Hepatocyte (in vitro differentiated cells): ENCODE results near the gene MYCBPAP. TPM values are rescaled to one million over a fixed set of nuclear protein-coding genes. Genes with fewer than 3 reads are reported as not detected.

Source experiments
- DNase-seq: peaks from one replicate; pipeline ENCODE4 v3.0.0-alpha.2; 2016; ENCODE audit warnings: low spot score
- H2AFZ ChIP-seq: fragments of 200-600 bp; sonication (generic); 2 replicates; pipeline ENCODE4 v1.6.0; 2016; ENCODE audit warnings: antibody characterized with exemption, mild to moderate bottlenecking
- H3K27ac ChIP-seq: fragments of 200-600 bp; sonication (generic); 2 replicates; pipeline ENCODE4 v1.5.1; 2016; ENCODE audit warnings: mild to moderate bottlenecking
- H3K27me3 ChIP-seq: fragments of 200-600 bp; sonication (generic); 2 replicates; pipeline ENCODE4 v1.6.1; 2016
- H3K36me3 ChIP-seq: fragments of 200-600 bp; sonication (generic); replicated peaks from 2 replicates; pipeline ENCODE4 v1.5.1; 2016; ENCODE audit warnings: low read depth; ENCODE audit not compliant: insufficient read depth
- H3K4me1 ChIP-seq: fragments of 200-600 bp; sonication (generic); 2 replicates; pipeline ENCODE4 v1.5.1; 2016; ENCODE audit warnings: mild to moderate bottlenecking, moderate library complexity; ENCODE audit not compliant: insufficient read depth
- H3K4me2 ChIP-seq: fragments of 200-600 bp; sonication (generic); 2 replicates; pipeline ENCODE4 v1.6.0; 2016
- H3K4me3 ChIP-seq: fragments of 200-600 bp; sonication (generic); 2 replicates; pipeline ENCODE4 v1.5.1; 2016; ENCODE audit warnings: mild to moderate bottlenecking
- H3K79me2 ChIP-seq: fragments of 200-600 bp; sonication (generic); 2 replicates; pipeline ENCODE4 v1.6.0; 2017; ENCODE audit warnings: mild to moderate bottlenecking
- H3K9me2 ChIP-seq: fragments of 200-600 bp; sonication (generic); replicated peaks from 2 replicates; pipeline ENCODE4 v1.6.0; 2017; ENCODE audit warnings: mild to moderate bottlenecking; ENCODE audit not compliant: insufficient read depth
- H3K9me3 ChIP-seq: fragments of 200-600 bp; sonication (generic); 2 replicates; pipeline ENCODE4 v1.5.1; 2016; ENCODE audit warnings: low read depth, mild to moderate bottlenecking
- H4K20me1 ChIP-seq: fragments of 200-600 bp; sonication (generic); 2 replicates; pipeline ENCODE4 v1.6.0; 2016; ENCODE audit warnings: mild to moderate bottlenecking; ENCODE audit not compliant: insufficient read depth, poor library complexity, severe bottlenecking
- CTCF ChIP-seq: fragments of 200-600 bp; sonication (generic); IDR thresholded peaks from 2 replicates; pipeline ENCODE4 v1.5.1; 2016; ENCODE audit warnings: antibody characterized with exemption, mild to moderate bottlenecking; ENCODE audit not compliant: poor library complexity
- EZH2 ChIP-seq: fragments of 200-600 bp; sonication (generic); IDR thresholded peaks from 2 replicates; pipeline ENCODE4 v1.6.1; 2016; ENCODE audit warnings: antibody characterized with exemption, mild to moderate bottlenecking, borderline replicate concordance
- EZH2phosphoT487 ChIP-seq: fragments of 200-600 bp; sonication (generic); IDR thresholded peaks from one replicate; pipeline ENCODE4 v1.6.1; 2018; ENCODE audit warnings: antibody characterized with exemption, mild to moderate bottlenecking, low read depth, moderate library complexity; ENCODE audit not compliant: unreplicated experiment, severe bottlenecking
- WGBS: methylation state at CpG from one replicate; pipeline ENCODE4 v1.1.6; 2016; ENCODE audit warnings: low lambda C conversion rate; ENCODE audit errors: missing lambda C conversion rate; 5-methylcytosine and 5-hydroxymethylcytosine counted together
- polyA plus RNA-seq: library from polyadenylated mRNA; unstranded; fragments of >200 nt; fragmentation: Nextera tagmentation; extraction: Ambion mirVana; gene quantifications from 2 replicates; pipeline ENCODE4 v1.2.1, GENCODE V29; 2016
- total RNA-seq: library from RNA; depleted of rRNA; stranded (reverse); fragments of >200 nt; gene quantifications from 2 replicates; pipeline ENCODE4 v1.2.3, GENCODE V29; 2014

MYCBPAP gene
- total and polyA plus RNA-seq, 2 experiments from 2014 or later: 0.43 to 0.70 TPM

- no peak for DNase-seq
- H3K36me3 ChIP-seq: no peaks in the 10 kb centered on the region
- H3K4me3 ChIP-seq: no peak overlapping the region
- H3K4me1 ChIP-seq: peaks cover 8% of the 10 kb centered on the region
- no peaks in the 10 kb centered on the region for H3K9me2 ChIP-seq
- no peaks in the 10 kb centered on the region for H3K27me3 ChIP-seq
- WGBS: 97% methylated on average over 8 of the region's 8 CpGs
- no peak overlapping the region for H3K4me2 ChIP-seq
- H3K79me2 ChIP-seq: peaks cover 7% of the 10 kb centered on the region
- TF ChIP-seq EZH2: no peak
- H3K27ac ChIP-seq: no peak overlapping the region
- no peaks in the 10 kb centered on the region for H4K20me1 ChIP-seq
- no peaks in the 10 kb centered on the region for H3K9me3 ChIP-seq
- no peak overlapping the region for H2AFZ ChIP-seq
Measured at GRCh38 chr17:50551433-50551815, 43.2 kb downstream of the MYCBPAP start.

- Histone ChIP-seq H2AFZ (no peak overlapping the region), H3K4me1 (peaks cover 8% of the 10 kb centered on the region), H3K9me3 (no peaks in the 10 kb centered on the region), H3K79me2 (peaks cover 7% of the 10 kb centered on the region), H3K36me3 (no peaks in the 10 kb centered on the region), H3K9me2 (no peaks in the 10 kb centered on the region), H3K4me2 (no peak overlapping the region), H3K4me3 (no peak overlapping the region), H4K20me1 (no peaks in the 10 kb centered on the region), H3K27ac (no peak overlapping the region), H3K27me3 (no peaks in the 10 kb centered on the region)
- no peak for DNase-seq
- TF ChIP-seq CTCF: no peak
- no peak for TF ChIP-seq EZH2
- no peak for TF ChIP-seq EZH2phosphoT487
- WGBS: 95% methylated on average over 11 of the region's 12 CpGs
Measured at GRCh38 chr17:50551884-50552283, 43.6 kb downstream of the MYCBPAP start.

- H3K27me3 ChIP-seq: peaks cover 12% of the 10 kb centered on the region
- WGBS: 94% methylated on average over 17 of the region's 17 CpGs
- H3K79me2 ChIP-seq: no peaks in the 10 kb centered on the region
- no peak overlapping the region for H3K4me2 ChIP-seq
- H3K4me1 ChIP-seq: peaks cover 7% of the 10 kb centered on the region
- no peaks in the 10 kb centered on the region for H4K20me1 ChIP-seq
- H3K36me3 ChIP-seq: no peaks in the 10 kb centered on the region
- DNase-seq: no peak
- H3K27ac ChIP-seq: no peak overlapping the region
- no peaks in the 10 kb centered on the region for H3K9me2 ChIP-seq
- no peak overlapping the region for H2AFZ ChIP-seq
- no peaks in the 10 kb centered on the region for H3K9me3 ChIP-seq
- H3K4me3 ChIP-seq: no peak overlapping the region
- TF ChIP-seq EZH2phosphoT487: no peak
- no peak for TF ChIP-seq CTCF
- no peak for TF ChIP-seq EZH2
Measured at GRCh38 chr17:50554201-50554600, 46.0 kb downstream of the MYCBPAP start.

- H3K27me3 ChIP-seq: peaks cover 28% of the 10 kb centered on the region
- TF ChIP-seq EZH2phosphoT487 (no peak), EZH2 (no peak), CTCF (no peak)
- no peaks in the 10 kb centered on the region for H3K9me3 ChIP-seq
- WGBS: 70% methylated on average over 5 of the region's 5 CpGs
- H2AFZ ChIP-seq: no peak overlapping the region
- H3K36me3 ChIP-seq: no peaks in the 10 kb centered on the region
- H3K79me2 ChIP-seq: no peaks in the 10 kb centered on the region
- H4K20me1 ChIP-seq: no peaks in the 10 kb centered on the region
- no peak overlapping the region for H3K4me2 ChIP-seq
- no peak for DNase-seq
- H3K27ac ChIP-seq: no peak overlapping the region
- H3K4me1 ChIP-seq: peaks cover 21% of the 10 kb centered on the region
- H3K4me3 ChIP-seq: no peak overlapping the region
- H3K9me2 ChIP-seq: no peaks in the 10 kb centered on the region
Measured at GRCh38 chr17:50556803-50557202, 48.6 kb downstream of the MYCBPAP start.
